GM19240 (cell line): Measurements from ENCODE around the gene DNAJA4.
"Not testable (repeated sequence)": the region's sequence is repeated elsewhere in the genome, so short reads cannot be mapped to it uniquely, and the experiment has no call there.

Experiments used
- DNase-seq: peaks from one replicate; pipeline ENCODE4 v3.0.0; 2011; ENCODE audit warnings: low spot score; ENCODE audit not compliant: insufficient read length

Gene DNAJA4

GRCh38 chr15:78244101-78244500 lies 20.3 kb upstream of the DNAJA4 start:
- DNase-seq: no peak

GRCh38 chr15:78244893-78245292 lies 19.5 kb upstream of the DNAJA4 start:
- no peak for DNase-seq

DNA sequence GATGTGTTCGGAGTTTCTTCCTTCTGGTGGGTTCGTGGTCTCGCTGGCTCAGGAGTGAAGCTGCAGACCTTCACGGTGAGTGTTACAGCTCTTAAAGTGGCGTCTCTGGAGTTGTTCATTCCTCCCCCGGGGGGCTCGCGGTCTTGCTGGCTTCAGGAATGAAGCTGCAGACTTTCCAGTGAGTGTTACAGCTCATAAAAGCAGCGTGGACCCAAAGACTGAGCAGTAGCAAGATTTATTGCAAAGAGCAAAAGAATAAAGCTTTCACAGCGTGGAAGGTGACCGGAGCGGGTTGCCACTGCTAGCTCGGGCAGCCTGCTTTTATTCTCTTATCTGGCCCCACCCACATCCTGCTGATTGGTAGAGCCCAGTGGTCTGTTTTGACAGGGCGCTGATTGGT lies 19.0 kb upstream of the DNAJA4 start:
- DNase-seq: not testable (repeated sequence)

GRCh38 chr15:78245976-78246620 lies 18.3 kb upstream of the DNAJA4 start:
- DNase-seq: not testable (repeated sequence)

DNA sequence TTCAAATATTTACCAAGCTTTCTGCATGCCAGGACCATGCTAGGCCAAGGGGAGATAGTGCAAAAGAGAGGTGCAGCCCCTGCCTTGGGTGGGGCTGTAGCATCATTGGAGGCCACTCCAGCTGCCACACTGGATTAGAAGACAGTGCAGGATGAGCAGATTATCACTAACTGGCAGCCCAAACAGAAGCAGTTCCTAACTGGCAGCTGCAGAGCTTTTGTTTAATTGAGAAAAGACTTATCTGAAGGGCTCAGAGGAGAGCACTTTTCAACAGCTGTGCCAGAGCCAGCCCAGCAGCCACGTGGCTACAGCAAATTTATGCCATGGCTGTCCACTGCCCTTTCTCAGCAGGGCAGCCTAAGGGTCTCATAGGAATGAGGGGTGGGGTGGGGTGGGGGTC lies 16.5 kb upstream of the DNAJA4 start:
- no peak for DNase-seq

DNA sequence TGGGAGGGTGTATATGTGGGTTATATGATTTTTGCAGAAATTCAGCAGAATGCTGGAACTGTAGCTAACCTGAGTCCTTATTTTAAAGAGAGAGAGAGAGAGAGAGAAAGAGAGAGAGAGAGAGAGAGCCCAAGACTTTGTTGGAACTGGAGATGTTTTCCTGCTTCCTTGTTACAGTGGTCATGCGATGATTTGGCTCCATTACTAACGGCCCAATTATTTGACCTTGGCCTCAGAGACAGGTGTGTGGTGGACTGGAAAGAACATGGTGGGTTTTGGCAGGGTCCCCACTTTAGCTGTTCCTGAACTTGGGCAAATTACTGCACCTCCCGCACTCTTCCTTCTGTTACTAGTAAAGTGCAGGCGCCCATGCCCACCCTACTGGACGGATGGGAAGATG lies 15.2 kb upstream of the DNAJA4 start:
- no peak for DNase-seq

- DNase-seq: no peak
Measured at GRCh38 chr15:78251136-78251535, 13.2 kb upstream of the DNAJA4 start.

DNA sequence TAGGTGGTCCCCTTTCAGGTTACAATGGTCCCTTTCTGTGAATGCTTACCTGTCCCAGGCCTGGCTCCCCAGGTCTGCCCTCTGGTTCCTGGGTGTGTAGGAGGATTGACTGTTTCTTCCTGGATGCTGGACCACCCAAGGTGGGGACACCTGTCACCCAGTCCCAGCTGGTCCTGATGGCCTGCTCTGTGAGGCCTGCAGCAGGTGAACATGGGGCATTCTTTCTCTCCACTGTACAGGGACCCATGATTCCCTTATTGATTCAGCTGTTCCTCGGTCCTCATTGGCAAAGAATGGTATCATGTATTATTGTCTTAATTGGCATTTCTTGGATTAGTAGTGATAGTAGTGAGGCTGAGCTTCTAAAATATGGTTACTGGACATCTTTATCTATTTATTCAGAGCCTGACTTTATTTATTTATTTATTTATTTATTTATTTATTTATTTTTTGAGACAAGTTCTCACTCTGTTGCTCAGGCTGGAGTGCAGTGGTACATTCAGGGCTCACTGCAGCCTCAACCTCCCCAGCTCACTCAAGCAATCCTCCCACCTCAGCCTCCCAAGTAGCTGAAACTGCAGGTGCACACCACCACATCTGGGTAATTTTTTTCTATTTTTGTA lies 8.8 kb upstream of the DNAJA4 start:
- DNase-seq: no peak

DNA sequence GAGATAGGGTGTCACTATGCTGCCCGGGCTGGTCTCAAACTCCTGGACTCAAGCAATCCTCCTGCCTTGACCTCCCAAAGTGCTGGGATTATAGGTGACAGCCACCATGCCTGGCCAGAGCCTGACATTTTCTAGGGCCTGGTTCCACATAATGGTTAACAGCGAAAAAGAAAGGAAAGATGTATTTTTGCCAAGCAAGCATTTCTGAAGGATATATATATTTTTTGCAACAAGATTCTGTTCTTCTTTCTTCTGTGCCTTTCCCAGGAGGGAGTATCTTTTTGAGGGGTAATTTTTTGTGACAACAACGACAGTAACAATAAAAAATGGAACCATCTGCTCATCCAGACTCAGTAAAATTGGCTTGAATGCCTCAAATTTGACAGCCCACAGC lies 8.3 kb upstream of the DNAJA4 start:
- DNase-seq: no peak

GRCh38 chr15:78257681-78258080 lies 6.7 kb upstream of the DNAJA4 start:
- no peak for DNase-seq

DNA sequence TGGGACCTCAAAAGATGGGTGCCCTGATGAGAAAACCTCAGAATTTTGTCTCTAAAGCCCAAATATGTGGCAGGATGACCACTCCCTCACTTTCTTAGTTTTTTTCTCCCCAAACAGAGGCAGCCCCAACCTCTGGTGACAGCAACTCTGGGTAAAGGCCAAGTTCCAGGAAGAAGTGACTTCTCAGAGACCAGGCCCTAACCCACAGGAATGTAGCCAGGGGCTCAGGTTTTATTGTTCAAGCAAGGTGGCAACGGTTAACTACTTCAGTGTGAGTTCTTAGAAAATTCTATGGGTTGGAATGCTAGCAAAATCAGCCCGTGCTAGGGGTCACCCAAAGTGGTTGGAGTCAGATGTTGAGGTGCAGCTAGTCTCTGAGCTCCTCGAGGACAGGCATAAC lies 5.1 kb upstream of the DNAJA4 start:
- DNase-seq: no peak

GRCh38 chr15:78260489-78260888 lies 3.9 kb upstream of the DNAJA4 start:
- no peak for DNase-seq

- DNase-seq: no peak
Measured at GRCh38 chr15:78261062-78261461, 3.3 kb upstream of the DNAJA4 start.

DNA sequence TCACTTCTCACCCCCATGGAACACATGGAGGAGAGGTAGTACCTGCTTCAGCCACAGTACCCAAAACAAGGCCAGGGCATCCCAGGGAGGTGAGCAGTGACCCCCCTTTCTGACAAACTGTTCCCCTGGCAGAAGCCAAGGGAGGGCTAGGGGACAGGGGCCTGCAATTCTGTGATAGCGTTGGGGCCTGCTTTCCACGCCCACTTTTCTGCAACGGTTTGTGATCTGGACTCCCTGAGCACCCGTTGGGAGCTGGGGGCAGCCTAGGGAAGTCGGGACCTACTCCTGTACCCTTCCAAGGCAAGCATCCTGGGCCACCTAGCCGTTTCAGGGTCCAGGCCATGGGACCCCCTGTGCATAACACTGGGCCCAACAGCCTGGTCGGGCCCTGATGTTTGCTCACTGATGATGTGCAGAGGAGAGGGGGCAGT lies 996 bp upstream of the DNAJA4 start:
- no peak for DNase-seq

DNA sequence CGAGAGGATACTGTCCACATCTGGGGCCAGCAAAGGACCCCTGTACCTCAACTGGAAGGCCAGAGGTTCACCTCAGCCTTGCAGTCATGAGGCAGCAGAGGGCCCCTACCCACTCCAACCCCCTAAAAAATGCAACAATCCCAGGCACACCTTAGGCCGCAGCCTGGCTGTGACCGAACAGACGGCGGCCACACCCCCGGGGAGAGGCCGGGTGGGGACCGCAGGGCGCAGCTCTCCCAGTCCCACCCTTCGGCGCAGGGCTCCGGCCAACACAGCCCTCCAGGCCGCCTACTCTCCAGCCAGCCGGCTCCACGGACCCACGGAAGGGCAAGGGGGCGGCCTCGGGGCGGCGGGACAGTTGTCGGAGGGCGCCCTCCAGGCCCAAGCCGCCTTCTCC lies 457 bp upstream of the DNAJA4 start:
- no peak for DNase-seq

DNA sequence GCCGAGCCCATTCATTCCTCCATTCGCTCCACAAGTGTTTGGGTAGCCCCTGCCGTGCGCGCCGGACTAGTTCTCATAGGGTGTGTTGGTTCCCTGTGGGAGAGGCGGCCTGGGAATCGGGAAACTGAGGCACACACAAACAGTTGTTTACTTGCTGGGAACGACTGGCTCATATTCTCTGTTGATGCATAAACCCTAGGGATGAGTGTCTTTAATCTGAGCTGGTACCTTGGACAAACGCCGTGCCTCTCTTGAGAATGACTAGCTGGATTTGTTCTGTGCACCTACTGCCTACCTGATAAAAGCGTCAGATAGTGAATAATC lies 737 bp downstream of the DNAJA4 start:
- no peak for DNase-seq

- no peak for DNase-seq
Measured at GRCh38 chr15:78265752-78266224, 1.4 kb downstream of the DNAJA4 start.

GRCh38 chr15:78266229-78266628 lies 1.9 kb downstream of the DNAJA4 start:
- DNase-seq: no peak

- no peak for DNase-seq
Measured at GRCh38 chr15:78266806-78267205, 2.4 kb downstream of the DNAJA4 start.

GRCh38 chr15:78272316-78272715 lies 8.0 kb downstream of the DNAJA4 start:
- no peak for DNase-seq

- DNase-seq: no peak
Measured at GRCh38 chr15:78272776-78273175, 8.4 kb downstream of the DNAJA4 start.

- DNase-seq: no peak
Measured at GRCh38 chr15:78274994-78275393, 10.6 kb downstream of the DNAJA4 start.
